PC-3 (cell line): ENCODE measurements around the gene IRF2. TPM values are rescaled to one million over a fixed set of nuclear protein-coding genes. Genes with fewer than 3 reads are reported as not detected.

Experiments
- ATAC-seq: fragments of 200-7000 bp; cut with Tn5 transposase; 2 replicates; pipeline ENCODE4 v1.9.1; 2020; ENCODE audit warnings: mild to moderate bottlenecking, moderate library complexity
- BruUV-seq: library from RNA; stranded (reverse); fragments of 400-500 nt; replicated peaks from 2 replicates; lab custom pipeline; 2021; lab: Mats Ljungman, UMichigan
- CTCF ChIA-PET: fragments of 300-600 bp; sonication (Branson Sonifier 250); formaldehyde crosslinking; loops from one replicate; lab custom pipeline; 2022; ENCODE audit warnings: antibody characterized with exemption; lab: Charles Lee
- POLR2A ChIA-PET: fragments of 300-600 bp; sonication (Branson Sonifier 250); formaldehyde crosslinking; loops from one replicate; lab custom pipeline; 2022; ENCODE audit warnings: antibody characterized with exemption; ENCODE audit not compliant: unreplicated experiment; lab: Charles Lee
- DNase-seq: peaks from one replicate; pipeline ENCODE4 v3.0.0-alpha.2; 2015
- H2AFZ ChIP-seq: fragments of 300-600 bp; sonication (generic); 2 replicates; pipeline ENCODE4 v1.6.0; 2016; ENCODE audit warnings: antibody characterized with exemption, low read length
- H3F3A ChIP-seq: fragments of 300-600 bp; sonication (generic); one replicate; pipeline ENCODE4 v1.6.0; 2017; ENCODE audit warnings: antibody characterized with exemption, low read length, control low read depth, mild to moderate bottlenecking; ENCODE audit not compliant: unreplicated experiment
- H3K27ac ChIP-seq: fragments of 300-600 bp; sonication (generic); 2 replicates; pipeline ENCODE4 v1.5.1; 2016; ENCODE audit warnings: mild to moderate bottlenecking, low read length
- H3K27me3 ChIP-seq: fragments of 300-600 bp; sonication (generic); 2 replicates; pipeline ENCODE4 v1.6.1; 2016; ENCODE audit warnings: low read length, mixed read lengths
- H3K36me3 ChIP-seq: fragments of 300-600 bp; sonication (generic); 2 replicates; pipeline ENCODE4 v1.6.1; 2016; ENCODE audit warnings: low read depth, mixed run types, low read length, mixed read lengths
- H3K4me1 ChIP-seq: fragments of 300-600 bp; sonication (generic); 2 replicates; pipeline ENCODE4 v1.5.1; 2016; ENCODE audit warnings: low read length; ENCODE audit not compliant: insufficient read depth
- H3K4me2 ChIP-seq: fragments of 300-600 bp; sonication (generic); 2 replicates; pipeline ENCODE4 v1.6.0; 2016; ENCODE audit warnings: low read length
- H3K4me3 ChIP-seq: fragments of 300-600 bp; sonication (generic); 2 replicates; pipeline ENCODE4 v1.5.1; 2016; ENCODE audit warnings: mild to moderate bottlenecking, low read length, mixed read lengths
- H3K79me2 ChIP-seq: fragments of 300-600 bp; sonication (generic); 2 replicates; pipeline ENCODE4 v1.6.1; 2017; ENCODE audit warnings: low read length, mixed read lengths
- H3K9ac ChIP-seq: fragments of 300-600 bp; sonication (generic); 2 replicates; pipeline ENCODE4 v1.6.0; 2016; ENCODE audit warnings: mild to moderate bottlenecking, low read length
- H3K9me2 ChIP-seq: fragments of 300-600 bp; sonication (generic); replicated peaks from 2 replicates; pipeline ENCODE4 v1.6.1; 2016; ENCODE audit warnings: mixed run types, low read length, mixed read lengths
- H3K9me3 ChIP-seq: fragments of 300-600 bp; sonication (generic); 2 replicates; pipeline ENCODE4 v1.6.1; 2016; ENCODE audit warnings: low read length, mixed read lengths
- H4K20me1 ChIP-seq: fragments of 300-600 bp; sonication (generic); 2 replicates; pipeline ENCODE4 v1.6.1; 2016; ENCODE audit warnings: low read length, mixed read lengths
- CTCF ChIP-seq: fragments of 300-600 bp; sonication (generic); conservative IDR thresholded peaks from 2 replicates; pipeline ENCODE4 v1.5.1; 2017; ENCODE audit warnings: antibody characterized with exemption, low read depth, mild to moderate bottlenecking, low read length
- EZH2 ChIP-seq: fragments of 300-600 bp; sonication (generic); IDR thresholded peaks from one replicate; pipeline ENCODE4 v1.6.1; 2017; ENCODE audit warnings: antibody characterized with exemption, mild to moderate bottlenecking, low read length; ENCODE audit not compliant: unreplicated experiment
- EZH2phosphoT487 ChIP-seq: fragments of 300-600 bp; sonication (generic); IDR thresholded peaks from 2 replicates; pipeline ENCODE4 v1.6.1; 2018; ENCODE audit warnings: mild to moderate bottlenecking, antibody characterized with exemption, low read length, borderline replicate concordance
- intact Hi-C: fragments of 100-400 bp; cut with micrococcal nuclease; formaldehyde crosslinking; loops from 2 replicates; pipeline ENCODE4 v1.9.0; 2023
- total RNA-seq: library from RNA; depleted of rRNA; stranded (reverse); fragments of >200 nt; gene quantifications from 2 replicates; pipeline ENCODE4 v1.2.3, GENCODE V29; 2014

IRF2 gene
- total RNA-seq, 1 experiment from 2014 or later: 7.7 TPM

GRCh38 chr4:184428787-184429186 lies 45.6 kb downstream of the IRF2 start:
- POLR2A ChIA-PET: no interaction called here
- H3K4me3 ChIP-seq: no peak overlapping the region
- no peaks in the 10 kb centered on the region for H3K79me2 ChIP-seq
- H3K9me2 ChIP-seq: no peaks in the 10 kb centered on the region
- no peaks in the 10 kb centered on the region for H3F3A ChIP-seq
- TF ChIP-seq CTCF (no peak), EZH2phosphoT487 (no peak), EZH2 (no peak)
- DNase-seq (no peak), ATAC-seq (no peak)
- no peaks in the 10 kb centered on the region for H4K20me1 ChIP-seq
- intact Hi-C loops: no loop called here
- CTCF ChIA-PET: no interaction called here
- H3K36me3 ChIP-seq: no peaks in the 10 kb centered on the region
- H2AFZ ChIP-seq: no peak overlapping the region
- H3K9me3 ChIP-seq: no peaks in the 10 kb centered on the region
- BruUV-seq: no TSS peak
- no peak overlapping the region for H3K4me2 ChIP-seq
- H3K4me1 ChIP-seq: peaks cover 8% of the 10 kb centered on the region
- H3K9ac ChIP-seq: no peak overlapping the region
- no peaks in the 10 kb centered on the region for H3K27me3 ChIP-seq
- H3K27ac ChIP-seq: no peak overlapping the region

- ChIA-PET CTCF (no interaction called here), POLR2A (no interaction called here)
- TF ChIP-seq EZH2phosphoT487: no peak
- TF ChIP-seq EZH2: no peak
- H3K27me3 ChIP-seq: no peaks in the 10 kb centered on the region
- no peaks in the 10 kb centered on the region for H4K20me1 ChIP-seq
- H3K4me3 ChIP-seq: no peak overlapping the region
- no peak overlapping the region for H3K27ac ChIP-seq
- H3K36me3 ChIP-seq: no peaks in the 10 kb centered on the region
- H3K4me2 ChIP-seq: no peak overlapping the region
- ATAC-seq (no peak), DNase-seq (no peak)
- H3F3A ChIP-seq: no peaks in the 10 kb centered on the region
- H3K9ac ChIP-seq: no peak overlapping the region
- no TSS peak for BruUV-seq
- no peaks in the 10 kb centered on the region for H3K9me3 ChIP-seq
- intact Hi-C loops: no loop called here
- no peaks in the 10 kb centered on the region for H3K79me2 ChIP-seq
- no peaks in the 10 kb centered on the region for H3K9me2 ChIP-seq
- H2AFZ ChIP-seq: no peak overlapping the region
- H3K4me1 ChIP-seq: peaks cover 8% of the 10 kb centered on the region
These were observed 46.7 kb downstream of the IRF2 start for GRCh38 chr4:184427687-184428086.

GRCh38 chr4:184427093-184427492 lies 47.3 kb downstream of the IRF2 start:
- Histone ChIP-seq H4K20me1 (no peaks in the 10 kb centered on the region), H3K4me1 (peaks cover 8% of the 10 kb centered on the region), H3K4me3 (no peak overlapping the region), H3K27me3 (no peaks in the 10 kb centered on the region), H3F3A (no peaks in the 10 kb centered on the region), H3K9me3 (no peaks in the 10 kb centered on the region), H3K4me2 (0 out of 2 replicates have a peak overlapping the region, but pooled peaks have one; percentile 28), H3K36me3 (no peaks in the 10 kb centered on the region), H3K9me2 (no peaks in the 10 kb centered on the region), H3K27ac (no peak overlapping the region), H3K79me2 (no peaks in the 10 kb centered on the region), H3K9ac (no peak overlapping the region), H2AFZ (no peak overlapping the region)
- POLR2A ChIA-PET: no interaction called here
- no TSS peak for BruUV-seq
- TF ChIP-seq EZH2: no peak
- TF ChIP-seq EZH2phosphoT487: no peak
- TF ChIP-seq CTCF: no peak
- DNase-seq (peak; percentile 11), ATAC-seq (peak; percentile 54)
- intact Hi-C loops: no loop called here
- CTCF ChIA-PET: no interaction called here
